Liver (tissue), 9 donors: ENCODE data around the gene PARN. TPM values are rescaled to one million over a fixed set of nuclear protein-coding genes. Genes with fewer than 3 reads are reported as not detected.

ENCODE experiments used
- DNase-seq: peaks from one replicate; pipeline ENCODE4 v3.0.0-alpha.2; 2017; ENCODE audit warnings: low spot score
- H3K27ac ChIP-seq, 2 donors: one replicate each; pipeline ENCODE4 v1.7.0; 2013; ENCODE audit warnings: inconsistent platforms in 2 of 2, low read length in 2 of 2, control low read depth in 1 of 2, low read depth in 1 of 2, mild to moderate bottlenecking in 1 of 2
- H3K27me3 ChIP-seq, 4 donors: one replicate each; pipeline versions ENCODE4 v1.6.1 to v1.7.0; 2013; ENCODE audit warnings: low read length in 3 of 4, inconsistent platforms in 1 of 4, mild to moderate bottlenecking in 1 of 4, moderate library complexity in 1 of 4; ENCODE audit not compliant: control insufficient read depth in 4 of 4, insufficient read depth in 4 of 4
- H3K36me3 ChIP-seq, 4 donors: one replicate each; pipeline versions ENCODE4 v1.6.1 to v1.7.0; 2013; ENCODE audit warnings: low read length in 3 of 4, mild to moderate bottlenecking in 3 of 4, low read depth in 1 of 4, moderate library complexity in 1 of 4; ENCODE audit not compliant: control insufficient read depth in 4 of 4, insufficient read depth in 3 of 4
- H3K4me1 ChIP-seq, 4 donors: one replicate each; pipeline versions ENCODE4 v1.6.1 to v1.7.0; 2013; ENCODE audit warnings: low read length in 3 of 4, mild to moderate bottlenecking in 3 of 4, moderate library complexity in 1 of 4; ENCODE audit not compliant: control insufficient read depth in 4 of 4, insufficient read depth in 4 of 4
- H3K4me3 ChIP-seq, 3 donors: one replicate each; pipeline versions ENCODE4 v1.6.1 to v1.7.0; 2013; ENCODE audit warnings: low read length in 3 of 3, control low read depth in 1 of 3, low read depth in 1 of 3, mild to moderate bottlenecking in 1 of 3
- H3K9ac ChIP-seq, 2 donors: one replicate each; pipeline ENCODE4 v1.7.0; 2013; ENCODE audit warnings: low read length in 2 of 2, mild to moderate bottlenecking in 2 of 2, moderate library complexity in 2 of 2, control low read depth in 1 of 2, low read depth in 1 of 2
- H3K9me3 ChIP-seq, 4 donors: one replicate each; pipeline versions ENCODE4 v1.6.1 to v1.7.0; 2013; ENCODE audit warnings: low read length in 3 of 4; ENCODE audit not compliant: control insufficient read depth in 4 of 4
- ATF3 ChIP-seq: IDR thresholded peaks from 2 replicates; pipeline ENCODE4 v1.6.1; 2016; ENCODE audit warnings: antibody characterized with exemption
- CTCF ChIP-seq: fragments of 150-350 bp; IDR thresholded peaks from 2 replicates; pipeline ENCODE4 v1.5.1; 2017; ENCODE audit warnings: improper control_type of control experiment, low read depth, low read length; ENCODE audit not compliant: missing input control
- EGR1 ChIP-seq, 2 donors: IDR thresholded peaks; 2 replicates each; pipeline ENCODE4 v1.6.1; 2016 to 2018; ENCODE audit warnings: antibody characterized with exemption in 2 of 2, low read depth in 2 of 2
- FOXA1 ChIP-seq: IDR thresholded peaks from 2 replicates; pipeline ENCODE4 v1.6.1; 2016; ENCODE audit warnings: antibody characterized with exemption
- FOXA2 ChIP-seq: IDR thresholded peaks from 2 replicates; pipeline ENCODE4 v1.6.1; 2016; ENCODE audit warnings: antibody characterized with exemption
- GABPA ChIP-seq, 2 donors: IDR thresholded peaks in 1 of 2; conservative IDR thresholded peaks in 1 of 2; 2 replicates each; pipeline ENCODE4 v1.6.1; 2016; ENCODE audit warnings: antibody characterized with exemption in 2 of 2, mild to moderate bottlenecking in 1 of 2, moderate library complexity in 1 of 2
- HNF4G ChIP-seq: IDR thresholded peaks from 2 replicates; pipeline ENCODE4 v1.6.1; 2016; ENCODE audit warnings: antibody characterized with exemption
- JUND ChIP-seq, 2 donors: IDR thresholded peaks; 2 replicates each; pipeline ENCODE4 v1.6.1; 2016; ENCODE audit warnings: antibody characterized with exemption in 2 of 2
- MAX ChIP-seq: IDR thresholded peaks from 2 replicates; pipeline ENCODE4 v1.6.1; 2016; ENCODE audit warnings: antibody characterized with exemption
- NR2F2 ChIP-seq: IDR thresholded peaks from 2 replicates; pipeline ENCODE4 v1.6.1; 2016; ENCODE audit warnings: antibody characterized with exemption
- RAD21 ChIP-seq, 2 donors: IDR thresholded peaks; 2 replicates each; pipeline ENCODE4 v1.6.1; 2016; ENCODE audit warnings: antibody characterized with exemption in 2 of 2, mild to moderate bottlenecking in 2 of 2
- REST ChIP-seq: IDR thresholded peaks from 2 replicates; pipeline ENCODE4 v1.6.1; 2016; ENCODE audit warnings: antibody characterized with exemption, mild to moderate bottlenecking
- RXRA ChIP-seq, 2 donors: IDR thresholded peaks; 2 replicates each; pipeline ENCODE4 v1.6.1; 2017 to 2018; ENCODE audit warnings: antibody characterized with exemption in 2 of 2, mild to moderate bottlenecking in 1 of 2
- SP1 ChIP-seq: IDR thresholded peaks from 2 replicates; pipeline ENCODE4 v1.6.1; 2018; ENCODE audit warnings: antibody characterized with exemption, mild to moderate bottlenecking
- TAF1 ChIP-seq: conservative IDR thresholded peaks from 2 replicates; pipeline ENCODE4 v1.6.1; 2016; ENCODE audit warnings: antibody characterized with exemption, mild to moderate bottlenecking
- YY1 ChIP-seq: IDR thresholded peaks from 2 replicates; pipeline ENCODE4 v1.6.1; 2016; ENCODE audit warnings: antibody characterized with exemption, mild to moderate bottlenecking
- ZBTB33 ChIP-seq: IDR thresholded peaks from 2 replicates; pipeline ENCODE4 v1.6.1; 2016; ENCODE audit warnings: antibody characterized with exemption
- WGBS: extraction: QIAGEN DNeasy Blood & Tissue Kit; methylation state at CpG from one replicate; pipeline ENCODE4 v1.1.7; 2013; 5-methylcytosine and 5-hydroxymethylcytosine counted together
- polyA plus RNA-seq, 2 donors: library from polyadenylated mRNA; stranded (reverse) in 1 of 2; unstranded in 1 of 2; fragments of 200-250 nt in 1 of 2; fragments of >200 nt in 1 of 2; fragmentation: Nextera tagmentation in 1 of 2; extraction: Ambion mirVana in 1 of 2; gene quantifications; one replicate each; pipeline versions ENCODE4 v1.2.1 to v1.2.3, GENCODE V29; 2013 to 2015
- total RNA-seq, 2 donors: library from RNA; depleted of rRNA; stranded (reverse); fragments of >200 nt; gene quantifications; one replicate each; pipeline ENCODE4 v1.2.3, GENCODE V29; 2014
- donor health status: healthy.
- donor health status: healthy.
- donor health status: healthy.
- donor health status: healthy.
- donor health status: healthy.

The PARN gene
- total and polyA plus RNA-seq, 4 donors: 7.9 to 19.7 (median 9.7) TPM

GRCh38 chr16:14437426-14437825 lies 192.6 kb downstream of the PARN start:
- 96% methylated on average over 7 of the region's 7 CpGs for WGBS
- Histone ChIP-seq H3K9me3 (no peaks in the 10 kb centered on the region), H3K9ac (no peak overlapping the region), H3K4me3 (no peak overlapping the region), H3K27ac (no peak overlapping the region), H3K4me1 (no peaks in the 10 kb centered on the region), H3K36me3 (peaks cover 0 to 3% (median 2%) of the 10 kb centered on the region in 4 donors), H3K27me3 (no peaks in the 10 kb centered on the region)
- no peak for TF ChIP-seq EGR1 (IDR thresholded peaks at IDR 0.05; ENCODE audit: low read depth in 2 of 2)
- DNase-seq: no peak

GRCh38 chr16:14436401-14436955 lies 193.6 kb downstream of the PARN start:
- TF ChIP-seq EGR1 (IDR thresholded peaks at IDR 0.05; ENCODE audit: low read depth in 2 of 2) (no peak), NR2F2 (no peak), TAF1 (no peak), JUND (IDR thresholded peaks at IDR 0.05) (no peak), REST (no peak), YY1 (no peak), FOXA2 (no peak), MAX (no peak), RAD21 (IDR thresholded peaks at IDR 0.05) (no peak), RXRA (IDR thresholded peaks at IDR 0.05) (no peak), HNF4G (no peak), CTCF (no peak), GABPA (IDR thresholded peaks at IDR 0.05 in 1 of 2, conservative IDR thresholded peaks at IDR 0.05 in 1 of 2) (no peak), ZBTB33 (no peak), ATF3 (no peak), SP1 (no peak), FOXA1 (no peak)
- 86% methylated on average over 13 of the region's 13 CpGs for WGBS
- Histone ChIP-seq H3K4me1 (no peaks in the 10 kb centered on the region), H3K36me3 (peaks cover 0 to 6% (median 2%) of the 10 kb centered on the region in 4 donors), H3K9ac (no peak overlapping the region), H3K27me3 (no peaks in the 10 kb centered on the region), H3K27ac (no peak overlapping the region), H3K9me3 (no peaks in the 10 kb centered on the region), H3K4me3 (no peak overlapping the region)
- no peak for DNase-seq
